ENCODE measurements around the gene ARMCX6.
"Not testable (repeated sequence)": the region's sequence is repeated elsewhere in the genome, so short reads cannot be mapped to it uniquely, and the experiment has no call there.

- TF ChIP-seq CTCF (IDR thresholded peaks at IDR 0.05); EZH2 (IDR thresholded peaks at IDR 0.05; ENCODE audit: borderline replicate concordance, insufficient read depth, low read depth, low read length, poor library complexity, severe bottlenecking): not testable (repeated sequence)
Observed at GRCh38 chrX:101599592-101599991, 18.2 kb downstream of the ARMCX6 start.
